ENCODE data around the gene AKT1S1.
"Not testable (repeated sequence)": the region's sequence is repeated elsewhere in the genome, so short reads cannot be mapped to it uniquely, and the experiment has no call there.

Gene AKT1S1

GRCh38 chr19:49833599-49833998 is 43.6 kb downstream of the AKT1S1 start:
- no peak for DNase-seq

- DNase-seq, result no peak
These were observed 44.6 kb downstream of the AKT1S1 start for GRCh38 chr19:49832556-49832955.

GRCh38 chr19:49831592-49831991 is 45.6 kb downstream of the AKT1S1 start:
- DNase-seq, result no peak

GRCh38 chr19:49830766-49831165 is 46.4 kb downstream of the AKT1S1 start:
- DNase-seq, result no peak

GRCh38 chr19:49829721-49830120 is 47.4 kb downstream of the AKT1S1 start:
- DNase-seq, result no peak

GRCh38 chr19:49829200-49829599 is 48.0 kb downstream of the AKT1S1 start:
- no peak for DNase-seq

GRCh38 chr19:49827034-49827433 is 50.1 kb downstream of the AKT1S1 start:
- no peak for DNase-seq

GRCh38 chr19:49824662-49825061 is 52.5 kb downstream of the AKT1S1 start:
- no peak for DNase-seq

GRCh38 chr19:49823472-49823871 is 53.7 kb downstream of the AKT1S1 start:
- peak; percentile 23 to 83 for DNase-seq

- DNase-seq, result no peak
These were observed 57.0 kb downstream of the AKT1S1 start for GRCh38 chr19:49820125-49820524.

- DNase-seq, result not testable (repeated sequence)
These were observed 57.6 kb downstream of the AKT1S1 start for GRCh38 chr19:49819452-49820115.

Data from NCI-H2081 (cell line).